Ascending aorta (tissue), 2 donors: ENCODE data around the gene C19orf12. TPM values are rescaled to one million over a fixed set of nuclear protein-coding genes. Genes with fewer than 3 reads are reported as not detected.
"Not testable (repeated sequence)": the region's sequence is repeated elsewhere in the genome, so short reads cannot be mapped to it uniquely, and the experiment has no call there.

Experiments used
- DNase-seq, 2 donors: peaks; one replicate each; pipeline ENCODE4 v3.0.0-alpha.2; 2019; ENCODE audit warnings: low spot score in 2 of 2
- H3K27ac ChIP-seq, 2 donors: fragments of 200-600 bp; sonication (generic); one replicate each; pipeline ENCODE4 v1.5.1; 2016 to 2017; ENCODE audit warnings: mild to moderate bottlenecking in 1 of 2
- H3K27me3 ChIP-seq: fragments of 200-600 bp; sonication (generic); one replicate; pipeline ENCODE4 v1.5.1; 2017
- H3K36me3 ChIP-seq, 2 donors: fragments of 200-600 bp; sonication (generic); one replicate each; pipeline ENCODE4 v1.5.1; 2016
- H3K4me1 ChIP-seq, 2 donors: fragments of 200-600 bp; sonication (generic); one replicate each; pipeline ENCODE4 v1.5.1; 2016 to 2017; ENCODE audit warnings: mild to moderate bottlenecking in 1 of 2
- H3K4me3 ChIP-seq, 2 donors: fragments of 200-600 bp; sonication (generic); one replicate each; pipeline ENCODE4 v1.5.1; 2016 to 2017; ENCODE audit warnings: mild to moderate bottlenecking in 1 of 2
- H3K9me3 ChIP-seq, 2 donors: fragments of 200-600 bp; sonication (generic); one replicate each; pipeline ENCODE4 v1.5.1; 2016
- CTCF ChIP-seq, 3 experiments: fragments of 200-600 bp in 2 of 3; fragments of 450-650 bp in 1 of 3; sonication (generic) in 2 of 3; IDR thresholded peaks; one replicate each; pipeline ENCODE4 v1.5.1; 2016 to 2019; ENCODE audit warnings: antibody characterized with exemption in 3 of 3, mild to moderate bottlenecking in 1 of 3, moderate library complexity in 1 of 3
- intact Hi-C: fragments of 100-400 bp; cut with DNase I; formaldehyde crosslinking; loops from one replicate; pipeline ENCODE4 v1.15.1; 2023
- total RNA-seq: library from RNA; depleted of rRNA; stranded (reverse); fragments of >200 nt; gene quantifications from one replicate; pipeline ENCODE4 v1.1.0, GENCODE V29; 2016

Gene C19orf12
- total RNA-seq, 1 donor from 2014 or later: 37.8 TPM

GRCh38 chr19:29673451-29674371 lies 41.4 kb downstream of the C19orf12 start:
- H3K27me3 ChIP-seq: no peaks in the 10 kb centered on the region
- intact Hi-C loops: no loop called here
- TF ChIP-seq CTCF (IDR thresholded peaks at IDR 0.05): no peak
- H3K4me1 ChIP-seq: peaks cover under 1 to 38% of the 10 kb centered on the region in 2 donors
- no peak overlapping the region for H3K27ac ChIP-seq
- peaks cover 33 to 40% of the 10 kb centered on the region in 2 donors for H3K36me3 ChIP-seq
- no peak overlapping the region for H3K4me3 ChIP-seq
- DNase-seq: no peak
- no peaks in the 10 kb centered on the region for H3K9me3 ChIP-seq

GRCh38 chr19:29672933-29673336 lies 42.1 kb downstream of the C19orf12 start:
- Histone ChIP-seq H3K27ac (peak overlapping the region in 1 of 2 donors; percentile 27), H3K27me3 (no peaks in the 10 kb centered on the region), H3K36me3 (peaks cover 33 to 36% of the 10 kb centered on the region in 2 donors), H3K4me3 (no peak overlapping the region), H3K4me1 (peaks cover 8 to 38% of the 10 kb centered on the region in 2 donors), H3K9me3 (no peaks in the 10 kb centered on the region)
- DNase-seq: no peak
- TF ChIP-seq CTCF (IDR thresholded peaks at IDR 0.05): no peak
- intact Hi-C loops: no loop called here

GRCh38 chr19:29672319-29672932 lies 42.6 kb downstream of the C19orf12 start:
- Histone ChIP-seq H3K36me3 (peaks cover 33 to 36% of the 10 kb centered on the region in 2 donors), H3K4me1 (peaks cover 10 to 42% of the 10 kb centered on the region in 2 donors), H3K27ac (peak overlapping the region; percentile 6 to 27), H3K9me3 (no peaks in the 10 kb centered on the region), H3K27me3 (no peaks in the 10 kb centered on the region), H3K4me3 (no peak overlapping the region)
- intact Hi-C loops: no loop called here
- DNase-seq: no peak
- TF ChIP-seq CTCF (IDR thresholded peaks at IDR 0.05): no peak

- Histone ChIP-seq H3K4me3 (peak overlapping the region in 1 of 2 donors; percentile 9), H3K27ac (peak overlapping the region in 1 of 2 donors; percentile 6), H3K9me3 (no peaks in the 10 kb centered on the region), H3K4me1 (peaks cover 15 to 44% of the 10 kb centered on the region in 2 donors), H3K36me3 (peaks cover 26 to 31% of the 10 kb centered on the region in 2 donors), H3K27me3 (no peaks in the 10 kb centered on the region)
- TF ChIP-seq CTCF (IDR thresholded peaks at IDR 0.05): peak in 1 of 3 experiments; percentile 3
- peak in 1 of 2 donors; percentile 79 for DNase-seq
- intact Hi-C loops: no loop called here
These were observed 43.5 kb downstream of the C19orf12 start for GRCh38 chr19:29671393-29672160.

GRCh38 chr19:29671026-29671392 lies 44.1 kb downstream of the C19orf12 start:
- intact Hi-C loops, H3K27me3 ChIP-seq, DNase-seq, H3K27ac ChIP-seq, H3K9me3 ChIP-seq: not testable (repeated sequence)
- H3K36me3 ChIP-seq: peaks cover 21 to 26% of the 10 kb centered on the region in 2 donors
- peak overlapping the region in 1 of 2 donors; percentile 9 for H3K4me3 ChIP-seq
- peaks cover 15 to 43% of the 10 kb centered on the region in 2 donors for H3K4me1 ChIP-seq
